HL-60 (cell line): ENCODE measurements around the gene ACKR4.
"Not testable (repeated sequence)": the region's sequence is repeated elsewhere in the genome, so short reads cannot be mapped to it uniquely, and the experiment has no call there.

ENCODE experiments used
- DNase-seq, 2 experiments: peaks; one replicate each; pipeline ENCODE4 v3.0.0-alpha.2; 2010 to 2020; ENCODE audit warnings: low read depth in 1 of 2, low spot score in 1 of 2
- H3K27ac ChIP-seq: fragments of 250-450 bp; sonication (Bioruptor Pico); replicated peaks from 2 replicates; pipeline ENCODE4 v1.5.1; 2020; ENCODE audit warnings: mild to moderate bottlenecking, moderate library complexity
- H3K27me3 ChIP-seq: fragments of 250-450 bp; sonication (Bioruptor Pico); 2 replicates; pipeline ENCODE4 v1.5.1; 2021; ENCODE audit warnings: mild to moderate bottlenecking, moderate library complexity; ENCODE audit not compliant: insufficient read depth, poor library complexity, severe bottlenecking
- H3K4me3 ChIP-seq: replicated peaks from 2 replicates; pipeline ENCODE4 v1.5.1; 2011; ENCODE audit warnings: mild to moderate bottlenecking, control low read depth, low read length; ENCODE audit not compliant: insufficient read depth
- CTCF ChIP-seq: IDR thresholded peaks from one replicate; pipeline ENCODE4 v1.5.1; 2011; ENCODE audit warnings: low read length, control low read depth, inconsistent platforms; ENCODE audit not compliant: insufficient read depth
- GABPA ChIP-seq: IDR thresholded peaks from 2 replicates; pipeline ENCODE4 v1.6.1; 2012; ENCODE audit warnings: low read depth
- POLR2AphosphoS5 ChIP-seq: IDR thresholded peaks from 2 replicates; pipeline ENCODE4 v1.6.1; 2012; ENCODE audit warnings: low read depth
- REST ChIP-seq: IDR thresholded peaks from 2 replicates; pipeline ENCODE4 v1.6.1; 2012; ENCODE audit warnings: low read depth; ENCODE audit not compliant: insufficient replicate concordance
- SPI1 ChIP-seq: IDR thresholded peaks from 2 replicates; pipeline ENCODE4 v1.6.1; 2012; ENCODE audit warnings: low read depth, mild to moderate bottlenecking, borderline replicate concordance

ACKR4 gene

DNA sequence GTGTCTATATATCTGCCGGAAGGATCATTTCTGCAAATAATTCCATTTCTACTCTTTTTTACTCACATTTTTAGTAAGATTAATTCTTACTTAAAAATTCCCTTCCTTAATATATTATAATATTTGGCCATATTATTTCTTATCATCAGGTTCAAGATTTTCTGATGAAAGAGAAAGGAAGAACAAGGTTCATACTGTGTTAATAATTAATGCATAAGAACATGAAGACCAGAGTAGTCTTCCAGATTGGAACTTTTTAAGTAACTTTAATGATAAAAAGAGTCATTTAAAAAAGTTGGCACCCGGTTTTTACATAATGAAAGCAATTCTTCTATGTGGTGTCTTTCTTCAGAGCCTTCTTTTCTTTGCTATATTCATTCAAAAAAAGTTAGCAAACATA, 590 bp downstream of the ACKR4 start:
- no peak for TF ChIP-seq REST
- TF ChIP-seq POLR2AphosphoS5: no peak
- no peak for TF ChIP-seq GABPA
- TF ChIP-seq CTCF: no peak
- TF ChIP-seq SPI1: no peak
- DNase-seq: no peak
- Histone ChIP-seq H3K27me3 (no peaks in the 10 kb centered on the region), H3K4me3 (no peak overlapping the region), H3K27ac (no peak overlapping the region)

GRCh38 chr3:132598181-132598580, 1.1 kb downstream of the ACKR4 start:
- H3K27me3 ChIP-seq: no peaks in the 10 kb centered on the region
- H3K27ac ChIP-seq: no peak overlapping the region
- no peak for DNase-seq
- H3K4me3 ChIP-seq: no peak overlapping the region
- TF ChIP-seq SPI1: no peak
- TF ChIP-seq POLR2AphosphoS5: no peak
- no peak for TF ChIP-seq REST
- TF ChIP-seq GABPA: no peak
- no peak for TF ChIP-seq CTCF

DNA sequence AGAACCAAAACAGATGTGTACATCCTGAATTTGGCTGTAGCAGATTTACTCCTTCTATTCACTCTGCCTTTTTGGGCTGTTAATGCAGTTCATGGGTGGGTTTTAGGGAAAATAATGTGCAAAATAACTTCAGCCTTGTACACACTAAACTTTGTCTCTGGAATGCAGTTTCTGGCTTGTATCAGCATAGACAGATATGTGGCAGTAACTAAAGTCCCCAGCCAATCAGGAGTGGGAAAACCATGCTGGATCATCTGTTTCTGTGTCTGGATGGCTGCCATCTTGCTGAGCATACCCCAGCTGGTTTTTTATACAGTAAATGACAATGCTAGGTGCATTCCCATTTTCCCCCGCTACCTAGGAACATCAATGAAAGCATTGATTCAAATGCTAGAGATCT, 3.5 kb downstream of the ACKR4 start:
- DNase-seq, H3K4me3 ChIP-seq, H3K27me3 ChIP-seq, H3K27ac ChIP-seq: not testable (repeated sequence)

GRCh38 chr3:132605374-132605792, 8.3 kb downstream of the ACKR4 start:
- no peak for DNase-seq
- Histone ChIP-seq H3K27ac (no peak overlapping the region), H3K27me3 (no peaks in the 10 kb centered on the region), H3K4me3 (no peak overlapping the region)
- no peak for TF ChIP-seq SPI1
- no peak for TF ChIP-seq REST
- TF ChIP-seq POLR2AphosphoS5: no peak
- no peak for TF ChIP-seq CTCF
- TF ChIP-seq GABPA: no peak
